H1 (cell line): ENCODE data around the gene APBB1. TPM values are rescaled to one million over a fixed set of nuclear protein-coding genes. Genes with fewer than 3 reads are reported as not detected.

ENCODE experiments used
- CTCF ChIA-PET: fragments of 300-600 bp; sonication (Branson Sonifier 250); formaldehyde crosslinking; loops from one replicate; lab custom pipeline; 2021; ENCODE audit not compliant: partially characterized antibody; lab: Charles Lee
- POLR2A ChIA-PET: fragments of 300-600 bp; sonication (Branson Sonifier 250); formaldehyde crosslinking; loops from one replicate; lab custom pipeline; 2021; ENCODE audit warnings: inconsistent platforms; ENCODE audit not compliant: partially characterized antibody; lab: Charles Lee
- DNase-seq, 2 experiments: peaks; one replicate each; pipeline versions ENCODE4 v3.0.0 to v3.0.0-alpha.2; 2010 to 2022; ENCODE audit warnings: low spot score in 2 of 2, low read depth in 1 of 2, mixed read lengths in 1 of 2
- FAIRE-seq: peaks from 2 replicates; lab custom pipeline; 2011; peaks lifted over from hg19 to GRCh38; lab: Jason Lieb, UNC
- H2AFZ ChIP-seq: 2 replicates; pipeline ENCODE4 v1.8.1; 2012; ENCODE audit warnings: low read length, inconsistent platforms
- H2AK5ac ChIP-seq: 2 replicates; pipeline ENCODE4 v1.6.1; 2013; ENCODE audit warnings: low read depth, low read length
- H2BK120ac ChIP-seq: replicated peaks from 2 replicates; pipeline ENCODE3; 2013; ENCODE audit warnings: low read depth, low read length, inconsistent platforms
- H2BK12ac ChIP-seq: 2 replicates; pipeline ENCODE4 v1.6.1; 2013; ENCODE audit warnings: low read depth, low read length
- H2BK15ac ChIP-seq: 2 replicates; pipeline ENCODE4 v1.6.1; 2013; ENCODE audit warnings: low read length
- H2BK20ac ChIP-seq: 2 replicates; pipeline ENCODE4 v1.6.1; 2013; ENCODE audit warnings: low read length
- H2BK5ac ChIP-seq: 2 replicates; pipeline ENCODE4 v1.6.1; 2013; ENCODE audit warnings: low read depth, low read length
- H3K14ac ChIP-seq: 2 replicates; pipeline ENCODE4 v1.6.1; 2013; ENCODE audit warnings: inconsistent platforms; ENCODE audit not compliant: insufficient read length
- H3K18ac ChIP-seq: 2 replicates; pipeline ENCODE4 v1.6.1; 2013; ENCODE audit warnings: low read length; ENCODE audit errors: extremely low read depth
- H3K23ac ChIP-seq: 2 replicates; pipeline ENCODE4 v1.6.1; 2013; ENCODE audit warnings: inconsistent platforms; ENCODE audit not compliant: insufficient read length
- H3K23me2 ChIP-seq: 2 replicates; pipeline ENCODE4 v1.6.1; 2013; ENCODE audit warnings: low read depth, low read length
- H3K27ac ChIP-seq: 2 replicates; pipeline ENCODE4 v1.6.1; 2011; ENCODE audit warnings: low read depth, low read length, inconsistent platforms
- H3K27me3 ChIP-seq, 4 experiments: replicated peaks in 1 of 4; 1 replicate in 1 of 4; 2 replicates in 3 of 4; pipeline versions ENCODE4 v1.6.1 to v1.8.1; 2011 to 2013; ENCODE audit warnings: low read length in 3 of 4, mild to moderate bottlenecking in 3 of 4, inconsistent platforms in 2 of 4, mixed read lengths in 2 of 4, moderate library complexity in 1 of 4; ENCODE audit not compliant: control insufficient read depth in 3 of 4, insufficient read depth in 3 of 4; ENCODE audit errors: extremely low read depth in 1 of 4
- H3K36me3 ChIP-seq, 4 experiments: 2 replicates each; pipeline versions ENCODE4 v1.6.1 to v1.8.1; 2011 to 2013; ENCODE audit warnings: mild to moderate bottlenecking in 4 of 4, low read length in 3 of 4, moderate library complexity in 2 of 4, control low read depth in 1 of 4, inconsistent platforms in 1 of 4; ENCODE audit not compliant: insufficient read depth in 4 of 4, control insufficient read depth in 2 of 4
- H3K4ac ChIP-seq: replicated peaks from 2 replicates; pipeline ENCODE3; 2013; ENCODE audit warnings: low read length, low read depth, mixed read lengths, inconsistent platforms; ENCODE audit not compliant: insufficient read length
- H3K4me1 ChIP-seq, 4 experiments: replicated peaks in 1 of 4; 1 replicate in 1 of 4; 2 replicates in 3 of 4; pipeline versions ENCODE4 v1.6.1 to v1.8.1; 2011 to 2013; ENCODE audit warnings: low read length in 3 of 4, inconsistent platforms in 2 of 4, mixed read lengths in 1 of 4; ENCODE audit not compliant: insufficient read depth in 4 of 4, control insufficient read depth in 3 of 4
- H3K4me2 ChIP-seq, 2 experiments: 2 replicates each; pipeline versions ENCODE4 v1.6.1 to v1.8.1; 2011 to 2013; ENCODE audit warnings: low read depth in 2 of 2, low read length in 2 of 2, control low read depth in 1 of 2, inconsistent platforms in 1 of 2, mild to moderate bottlenecking in 1 of 2; ENCODE audit not compliant: insufficient read depth in 1 of 2
- H3K4me3 ChIP-seq, 4 experiments: fragments of 200-600, 300-600 bp in 1 of 4; sonication (generic), shearing (Covaris generic), sonication (Bioruptor Twin) in 1 of 4; 2 replicates each; pipeline versions ENCODE4 v1.5.1 to v1.8.1; 2011 to 2016; ENCODE audit warnings: low read length in 4 of 4, low read depth in 3 of 4, control low read depth in 2 of 4, inconsistent platforms in 2 of 4, mild to moderate bottlenecking in 2 of 4, mixed read lengths in 1 of 4, moderate library complexity in 1 of 4; ENCODE audit not compliant: insufficient read depth in 2 of 4; ENCODE audit errors: extremely low read depth in 1 of 4
- H3K56ac ChIP-seq: replicated peaks from 2 replicates; pipeline ENCODE3; 2013; ENCODE audit warnings: low read depth, mild to moderate bottlenecking, mixed read lengths, low read length, inconsistent platforms; ENCODE audit not compliant: insufficient read length
- H3K79me1 ChIP-seq: 2 replicates; pipeline ENCODE4 v1.6.1; 2013; ENCODE audit warnings: low read depth, low read length, control low read depth
- H3K79me2 ChIP-seq, 2 experiments: 2 replicates each; pipeline versions ENCODE4 v1.6.1 to v1.8.1; 2012 to 2013; ENCODE audit warnings: low read length in 2 of 2, mild to moderate bottlenecking in 2 of 2, inconsistent platforms in 1 of 2; ENCODE audit not compliant: insufficient read depth in 2 of 2, control insufficient read depth in 1 of 2
- H3K9ac ChIP-seq, 4 experiments: replicated peaks in 1 of 4; 1 replicate in 1 of 4; 2 replicates in 3 of 4; pipeline versions ENCODE4 v1.6.1 to v1.8.1; 2011 to 2013; ENCODE audit warnings: low read depth in 3 of 4, low read length in 3 of 4, control low read depth in 2 of 4, mild to moderate bottlenecking in 2 of 4, moderate library complexity in 2 of 4, inconsistent platforms in 1 of 4; ENCODE audit errors: extremely low read depth in 1 of 4
- H3K9me3 ChIP-seq, 2 experiments: 2 replicates each; pipeline versions ENCODE4 v1.6.1 to v1.8.1; 2012 to 2013; ENCODE audit warnings: mild to moderate bottlenecking in 2 of 2, moderate library complexity in 2 of 2, control low read depth in 1 of 2, inconsistent platforms in 1 of 2, low read depth in 1 of 2, low read length in 1 of 2, mixed read lengths in 1 of 2; ENCODE audit not compliant: insufficient read depth in 2 of 2
- H4K20me1 ChIP-seq, 2 experiments: replicated peaks in 1 of 2; 2 replicates each; pipeline versions ENCODE3 to v1.8.1; 2011 to 2013; ENCODE audit warnings: inconsistent platforms in 2 of 2, low read length in 2 of 2, mild to moderate bottlenecking in 1 of 2; ENCODE audit not compliant: insufficient read depth in 2 of 2, control insufficient read depth in 1 of 2
- H4K5ac ChIP-seq: 2 replicates; pipeline ENCODE4 v1.6.1; 2013; ENCODE audit warnings: low read length, low read depth, mixed read lengths, inconsistent platforms; ENCODE audit not compliant: insufficient read length
- H4K8ac ChIP-seq: 2 replicates; pipeline ENCODE4 v1.8.0; 2013; ENCODE audit warnings: mild to moderate bottlenecking, moderate library complexity, low read length, inconsistent platforms; ENCODE audit not compliant: insufficient read depth; ENCODE audit errors: extremely low read depth
- H4K91ac ChIP-seq: replicated peaks from 2 replicates; pipeline ENCODE3; 2013; ENCODE audit warnings: low read length, mixed read lengths, inconsistent platforms; ENCODE audit not compliant: insufficient read length
- ATF2 ChIP-seq: IDR thresholded peaks from 2 replicates; pipeline ENCODE4 v1.6.1; 2012; ENCODE audit warnings: low read length, inconsistent platforms
- BCL11A ChIP-seq, 2 experiments: IDR thresholded peaks; one replicate each; pipeline ENCODE4 v1.6.1; 2011; ENCODE audit warnings: low read depth in 2 of 2, low read length in 2 of 2, mild to moderate bottlenecking in 2 of 2
- CBX8 ChIP-seq: fragments of 300-800, 300-1000 bp; sonication (generic); IDR thresholded peaks from 2 replicates; pipeline ENCODE4 v1.7.1; 2016; ENCODE audit warnings: low read depth, low read length, borderline replicate concordance
- CREB1 ChIP-seq: IDR thresholded peaks from 2 replicates; pipeline ENCODE4 v1.6.1; 2012; ENCODE audit warnings: inconsistent platforms
- CTCF ChIP-seq, 3 experiments: IDR thresholded peaks; 1 replicate in 2 of 3; 2 replicates in 1 of 3; pipeline versions ENCODE4 v1.5.1 to v1.6.1; 2011; ENCODE audit warnings: low read length in 3 of 3, mild to moderate bottlenecking in 3 of 3, inconsistent platforms in 2 of 3, low read depth in 1 of 3, moderate library complexity in 1 of 3; ENCODE audit not compliant: insufficient read depth in 1 of 3; ENCODE audit errors: control extremely low read depth in 1 of 3
- EGR1 ChIP-seq: IDR thresholded peaks from 2 replicates; pipeline ENCODE4 v1.6.1; 2011; ENCODE audit warnings: low read depth, low read length, borderline replicate concordance
- FOSL1 ChIP-seq: IDR thresholded peaks from 2 replicates; pipeline ENCODE4 v1.6.1; 2011; ENCODE audit warnings: mild to moderate bottlenecking, low read depth, low read length, moderate library complexity; ENCODE audit not compliant: insufficient read depth
- RBBP5 ChIP-seq: IDR thresholded peaks from 2 replicates; pipeline ENCODE4 v1.7.1; 2012; ENCODE audit warnings: low read depth, mild to moderate bottlenecking, inconsistent platforms, low read length, moderate library complexity, borderline replicate concordance
- TAF1 ChIP-seq: IDR thresholded peaks from 2 replicates; pipeline ENCODE4 v1.6.1; 2011; ENCODE audit warnings: mild to moderate bottlenecking, low read depth, low read length
- TCF12 ChIP-seq: IDR thresholded peaks from 2 replicates; pipeline ENCODE4 v1.6.1; 2011; ENCODE audit warnings: low read depth, mild to moderate bottlenecking, low read length
- WGBS, 2 experiments: shearing (Covaris generic) in 1 of 2; methylation state at CpG; one replicate each; pipeline versions ENCODE4 v1.1.6 to v1.1.7; 2013 to 2015; ENCODE audit warnings: low lambda C conversion rate in 2 of 2, mixed read lengths in 2 of 2, inconsistent platforms in 1 of 2, low coverage in 1 of 2, missing lambda C conversion rate in 1 of 2; ENCODE audit not compliant: insufficient replicate concordance in 2 of 2, insufficient coverage in 1 of 2, insufficient read length in 1 of 2; ENCODE audit errors: extremely low coverage in 1 of 2, missing lambda C conversion rate in 1 of 2; 5-methylcytosine and 5-hydroxymethylcytosine counted together
- polyA plus RNA-seq, 7 experiments: library from polyadenylated mRNA; depleted of rRNA in 3 of 7; stranded (reverse) in 5 of 7; unstranded in 2 of 7; fragments of >200 nt in 5 of 7; fragments of 200-250 nt in 2 of 7; gene quantifications; 1 replicate in 5 of 7; 2 replicates in 1 of 7; 4 replicates in 1 of 7; pipeline versions ENCODE4 v1.2.1 to v1.2.3, GENCODE V29; 2011 to 2013; ENCODE audit warnings: missing spikeins in 2 of 7, mixed read lengths in 2 of 7
- total RNA-seq: library from RNA; stranded (reverse); fragmentation: NEBNext Ultra II Directional; extraction: Animal tissue kit (Norgen Biotek cat#: 25700); gene quantifications from 2 replicates; pipeline ENCODE4 v1.2.1, GENCODE V29; 2021

Gene APBB1
- total and polyA plus RNA-seq, 2 of the 8 experiments (the other 6 are each of a cell fraction or from before 2014, with no cell fraction given): 23.9 to 33.1 TPM

GRCh38 chr11:6437423-6437822 lies 18.5 kb upstream of the APBB1 start:
- H2AFZ ChIP-seq: no peak overlapping the region
- H4K8ac ChIP-seq: no peak overlapping the region
- no peak overlapping the region for H2BK12ac ChIP-seq
- H2AK5ac ChIP-seq: no peak overlapping the region
- H3K23me2 ChIP-seq: no peaks in the 10 kb centered on the region
- H3K4me2 ChIP-seq: no peak overlapping the region
- H2BK15ac ChIP-seq: no peak overlapping the region
- no peak for DNase-seq
- no peaks in the 10 kb centered on the region for H3K9me3 ChIP-seq
- H3K36me3 ChIP-seq: no peaks in the 10 kb centered on the region
- H3K4ac ChIP-seq: no peak overlapping the region
- H3K27ac ChIP-seq: no peak overlapping the region
- no peak overlapping the region for H3K18ac ChIP-seq
- no peak overlapping the region for H4K5ac ChIP-seq
- H2BK20ac ChIP-seq: no peak overlapping the region
- no peak for FAIRE-seq
- no peak overlapping the region for H4K91ac ChIP-seq
- no peak overlapping the region for H3K9ac ChIP-seq
- no peak overlapping the region for H3K23ac ChIP-seq
- no peaks in the 10 kb centered on the region for H3K4me1 ChIP-seq
- no peaks in the 10 kb centered on the region for H3K27me3 ChIP-seq
- H3K4me3 ChIP-seq: no peak overlapping the region
- no peak overlapping the region for H2BK120ac ChIP-seq
- H3K14ac ChIP-seq: no peak overlapping the region
- WGBS, 2 experiments: 89% methylated on average over 12 of the region's 12 CpGs; no CpG with 5 or more reads in 1 of the 2 experiments
- no peaks in the 10 kb centered on the region for H4K20me1 ChIP-seq
- H3K79me1 ChIP-seq: no peaks in the 10 kb centered on the region
- POLR2A ChIA-PET: no interaction called here
- no peak overlapping the region for H2BK5ac ChIP-seq
- CTCF ChIA-PET: interaction anchor here (0.6 to 22.7 kb wide), 15 partner anchors 9 to 69 kb away, joined by 3 to 585 read pairs (median 12); partner anchors contain the start of genes DNHD1, SMPD1 and TRIM3
- H3K56ac ChIP-seq: no peak overlapping the region
- no peaks in the 10 kb centered on the region for H3K79me2 ChIP-seq
- TF ChIP-seq CREB1 (no peak), TCF12 (no peak), RBBP5 (no peak), ATF2 (no peak), TAF1 (no peak), FOSL1 (no peak), BCL11A (IDR thresholded peaks at IDR 0.05; ENCODE audit: low read depth in 2 of 2, low read length in 2 of 2) (no peak), EGR1 (no peak), CTCF (IDR thresholded peaks at IDR 0.05; ENCODE audit: control extremely low read depth in 1 of 3, insufficient read depth in 1 of 3, low read depth in 1 of 3, low read length in 3 of 3) (no peak), CBX8 (no peak)
